Heart right ventricle (tissue), 16 donors: ENCODE results near the gene ZBED3. TPM values are rescaled to one million over a fixed set of nuclear protein-coding genes. Genes with fewer than 3 reads are reported as not detected.

Experiments
- ATAC-seq, 8 donors: fragments of 200-7000 bp; cut with Tn5 transposase; one replicate each; pipeline ENCODE4 v1.9.1; 2020; ENCODE audit warnings: mild to moderate bottlenecking in 8 of 8, moderate library complexity in 8 of 8, moderate number of reproducible peaks in 1 of 8
- DNase-seq, 2 donors: peaks; one replicate each; pipeline ENCODE4 v3.0.0-alpha.2; 2020
- H3K27ac ChIP-seq, 10 donors: fragments of 200-600 bp; sonication (generic) in 2 of 10; one replicate each; pipeline versions ENCODE4 v1.5.0 to v1.8.0; 2020 to 2022; ENCODE audit warnings: mild to moderate bottlenecking in 3 of 10
- H3K27me3 ChIP-seq, 7 donors: fragments of 200-600 bp; one replicate each; pipeline ENCODE4 v1.8.0; 2021 to 2022; ENCODE audit warnings: mild to moderate bottlenecking in 2 of 7
- H3K36me3 ChIP-seq, 9 donors: fragments of 200-600 bp; sonication (generic) in 1 of 9; one replicate each; pipeline versions ENCODE4 v1.5.0 to v1.8.0; 2020 to 2022; ENCODE audit warnings: mild to moderate bottlenecking in 2 of 9
- H3K4me1 ChIP-seq, 9 donors: fragments of 200-600 bp; sonication (generic) in 1 of 9; one replicate each; pipeline versions ENCODE4 v1.5.0 to v1.8.0; 2020 to 2022; ENCODE audit warnings: mild to moderate bottlenecking in 4 of 9
- H3K4me3 ChIP-seq, 10 donors: fragments of 200-600 bp; sonication (generic) in 2 of 10; one replicate each; pipeline versions ENCODE4 v1.5.0 to v1.8.0; 2020 to 2022; ENCODE audit warnings: mild to moderate bottlenecking in 7 of 10, moderate library complexity in 2 of 10
- H3K9me3 ChIP-seq, 11 donors: fragments of 200-600 bp in 10 of 11; sonication (generic) in 2 of 11; one replicate each; pipeline versions ENCODE4 v1.5.0 to v1.8.0; 2013 to 2022; ENCODE audit warnings: mild to moderate bottlenecking in 2 of 11, control low read depth in 1 of 11, moderate library complexity in 1 of 11
- CTCF ChIP-seq, 9 donors: fragments of 200-600 bp; sonication (generic) in 2 of 9; IDR thresholded peaks; one replicate each; pipeline versions ENCODE4 v1.5.0 to v1.8.0; 2021 to 2022; ENCODE audit warnings: antibody characterized with exemption in 9 of 9, mild to moderate bottlenecking in 5 of 9, moderate library complexity in 1 of 9
- WGBS, 2 donors: extraction: QIAGEN DNeasy Blood & Tissue Kit; methylation state at CpG; one replicate each; pipeline ENCODE4 v1.1.7; 2013; ENCODE audit warnings: inconsistent platforms in 1 of 2; 5-methylcytosine and 5-hydroxymethylcytosine counted together
- intact Hi-C, 10 donors: fragments of 100-400 bp; cut with DNase I; formaldehyde crosslinking; loops; one replicate each; pipeline versions ENCODE4 v1.11.1 to v1.14.2; 2022
- polyA plus RNA-seq, 2 donors: library from polyadenylated mRNA; stranded (reverse); fragments of 200-250 nt; gene quantifications; one replicate each; pipeline ENCODE4 v1.2.3, GENCODE V29; 2013
- total RNA-seq, 10 donors: library from RNA; stranded (reverse); fragmentation: NEBNext Ultra II Directional in 3 of 10; extraction: Animal tissue kit (Norgen Biotek cat#: 25700) in 3 of 10; gene quantifications; one replicate each; pipeline versions ENCODE4 v1.2.1 to v1.2.4, GENCODE V29; 2021 to 2023
- donor health status: Arrhythmogenic right ventricular cardiomyopathy.
- donor health status: ischemic (EF 13 %, LVEDD 7.1; RV severe dilation, severe dysfunction).
- donor health status: healthy with polysubstance abuse.
- donor health status: DM: no; HTN: yes; CAD: no.
- donor health status: DM: no; HTN: no; CAD: no.
- donor health status: ischemic (EF 25% LVEDD 6.9; RV normal size, moderate dysfunction).
- donor health status: ischemic (EF 25% LVEDD 5.7; RV mildly dilated, moderate dysfunction).
- donor health status: healthy.
- donor health status: DM: yes; HTN: yes; CAD: no.
- donor health status: Ischemic cardiomyopathy.
- donor health status: ischemic (EF 35%, LVEDD 5.7; RV mildly dilated, moderate dysfunction).
- donor health status: nonischemic (EF 11% LVEDD 7.7; RV severe dilation, severe dysfunction).
- donor health status: DM: yes; HTN: yes; CAD: no.
- donor health status: PGD.
- donor health status: ischemic (EF 29% LVEDD 5.4; RV normal size, mild dysfunction).
- donor health status: nonischemic (EF 23%, LVEDD 6.1; RV moderate dilation, normal function).

The ZBED3 gene
- total and polyA plus RNA-seq, 12 donors = 2.6 to 8.9 (median 5.9) TPM

- ATAC-seq = no peak
Measured at GRCh38 chr5:77077829-77078176, 9.3 kb downstream of the ZBED3 start.

GRCh38 chr5:77076961-77077828, 9.9 kb downstream of the ZBED3 start:
- H3K4me3 ChIP-seq = peak overlapping the region in 9 of 10 donors; percentile 40 to 60 (median 56)
- no peaks in the 10 kb centered on the region for H3K27me3 ChIP-seq
- peak; percentile 85 to 92 (median 89) for ATAC-seq
- WGBS, 2 donors = 4 to 8% methylated on average over 100 to 105 of the region's 105 CpGs
- peak; percentile 67 to 80 for DNase-seq
- intact Hi-C loops = loop anchor here in 5 of 10 donors (5.0 to 10.0 kb wide), 2 partner anchors 210 to 418 kb away; partner anchors contain the start of gene WDR41 (in 1 of the 5)
- H3K36me3 ChIP-seq = peaks cover 0 to 12% (median 0%) of the 10 kb centered on the region in 9 donors
- no peaks in the 10 kb centered on the region for H3K9me3 ChIP-seq
- peaks cover 0 to 13% (median 7%) of the 10 kb centered on the region in 9 donors for H3K4me1 ChIP-seq
- H3K27ac ChIP-seq = peak overlapping the region in 9 of 10 donors; percentile 40 to 80 (median 62)
- TF ChIP-seq CTCF (IDR thresholded peaks at IDR 0.05) = peak; percentile 48 to 83 (median 75)

More at GRCh38 chr5:77077829-77078176, 9.3 kb downstream of the ZBED3 start:
- Histone ChIP-seq H3K9me3 (no peaks in the 10 kb centered on the region), H3K4me1 (peaks cover 0 to 13% (median 7%) of the 10 kb centered on the region in 9 donors), H3K27ac (peak overlapping the region in 7 of 10 donors; percentile 40 to 80 (median 59)), H3K36me3 (peaks cover 0 to 15% (median 0%) of the 10 kb centered on the region in 9 donors), H3K27me3 (no peaks in the 10 kb centered on the region), H3K4me3 (peak overlapping the region in 9 of 10 donors; percentile 40 to 60 (median 56))
- intact Hi-C loops = loop anchor here in 5 of 10 donors (5.0 to 10.0 kb wide), 2 partner anchors 211 to 417 kb away; partner anchors contain the start of gene WDR41 (in 1 of the 5)
- 31 to 33% methylated on average over 12 of the region's 12 CpGs for WGBS, 2 donors
- peak in 2 of 9 donors; percentile 1 to 7 for TF ChIP-seq CTCF (IDR thresholded peaks at IDR 0.05)
- DNase-seq = no peak

- TF ChIP-seq CTCF (IDR thresholded peaks at IDR 0.05) = no peak
- H3K36me3 ChIP-seq = peaks cover 0 to 17% (median 0%) of the 10 kb centered on the region in 9 donors
- 87 to 91% methylated on average over 4 of the region's 4 CpGs for WGBS, 2 donors
- intact Hi-C loops = loop anchor here in 5 of 10 donors (5.0 to 10.0 kb wide), 2 partner anchors 207 to 420 kb away; partner anchors contain the start of gene WDR41 (in 1 of the 5)
- H3K4me3 ChIP-seq = no peak overlapping the region
- ATAC-seq (no peak), DNase-seq (no peak)
- H3K4me1 ChIP-seq = peaks cover 0 to 13% (median 7%) of the 10 kb centered on the region in 9 donors
- no peaks in the 10 kb centered on the region for H3K9me3 ChIP-seq
- H3K27ac ChIP-seq = no peak overlapping the region
- no peaks in the 10 kb centered on the region for H3K27me3 ChIP-seq
Measured at GRCh38 chr5:77074745-77075144, 12.3 kb downstream of the ZBED3 start.

- no peak overlapping the region for H3K4me3 ChIP-seq
- TF ChIP-seq CTCF (IDR thresholded peaks at IDR 0.05) = no peak
- no peak overlapping the region for H3K27ac ChIP-seq
- H3K27me3 ChIP-seq = no peaks in the 10 kb centered on the region
- H3K9me3 ChIP-seq = no peaks in the 10 kb centered on the region
- DNase-seq = no peak
- WGBS, 2 donors = 68 to 79% methylated on average over 2 of the region's 2 CpGs
- peaks cover 0 to 13% (median 7%) of the 10 kb centered on the region in 9 donors for H3K4me1 ChIP-seq
- no peak for ATAC-seq
- intact Hi-C loops = loop anchor here in 1 of 10 donors (10.0 kb wide), 1 partner anchor 421 kb away; the partner anchor contains the start of gene WDR41
- peaks cover 0 to 20% (median 0%) of the 10 kb centered on the region in 9 donors for H3K36me3 ChIP-seq
Measured at GRCh38 chr5:77073667-77074066, 13.4 kb downstream of the ZBED3 start.
